ENCODE results near the gene CNTFR.
"Not testable (repeated sequence)": the region's sequence is repeated elsewhere in the genome, so short reads cannot be mapped to it uniquely, and the experiment has no call there.

The CNTFR gene

GRCh38 chr9:34545497-34545896 is 44.0 kb downstream of the CNTFR start:
- no peak for TF ChIP-seq CTCF (IDR thresholded peaks at IDR 0.05)
- H2AFZ ChIP-seq, result no peak overlapping the region

GRCh38 chr9:34544035-34544434 is 45.5 kb downstream of the CNTFR start:
- no peak overlapping the region for H3K4me2 ChIP-seq (ENCODE audit: low read length)
- no peak overlapping the region for H3K9ac ChIP-seq
- no peak overlapping the region for H3K4me3 ChIP-seq (ENCODE audit: low read depth, low read length)
- no peak for TF ChIP-seq CTCF (IDR thresholded peaks at IDR 0.05)
- H3K9me3 ChIP-seq (ENCODE audit: control insufficient read depth, low read length), result no peaks in the 10 kb centered on the region
- H3K4me1 ChIP-seq, result no peaks in the 10 kb centered on the region
- no peak overlapping the region for H3K27ac ChIP-seq
- no peaks in the 10 kb centered on the region for H3K36me3 ChIP-seq (ENCODE audit: control insufficient read depth, insufficient read depth, low read length)
- no peaks in the 10 kb centered on the region for H3K79me2 ChIP-seq
- no peaks in the 10 kb centered on the region for H3K27me3 ChIP-seq (ENCODE audit: control insufficient read depth, insufficient read depth, low read length)
- no peak overlapping the region for H2AFZ ChIP-seq

More at GRCh38 chr9:34545497-34545896, 44.0 kb downstream of the CNTFR start:
- Histone ChIP-seq H3K4me1 (no peaks in the 10 kb centered on the region), H3K9ac (no peak overlapping the region), H3K27me3 (ENCODE audit: control insufficient read depth, insufficient read depth, low read length) (no peaks in the 10 kb centered on the region), H3K4me3 (ENCODE audit: low read depth, low read length) (no peak overlapping the region), H3K27ac (no peak overlapping the region), H3K4me2 (ENCODE audit: low read length) (no peak overlapping the region), H3K9me3 (ENCODE audit: control insufficient read depth, low read length) (no peaks in the 10 kb centered on the region), H3K79me2 (no peaks in the 10 kb centered on the region), H3K36me3 (ENCODE audit: control insufficient read depth, insufficient read depth, low read length) (no peaks in the 10 kb centered on the region)

GRCh38 chr9:34541540-34541939 is 48.0 kb downstream of the CNTFR start:
- Histone ChIP-seq H3K27me3 (ENCODE audit: control insufficient read depth, insufficient read depth, low read length) (no peaks in the 10 kb centered on the region), H3K9ac (no peak overlapping the region), H3K9me3 (ENCODE audit: control insufficient read depth, low read length) (no peaks in the 10 kb centered on the region), H3K4me2 (ENCODE audit: low read length) (no peak overlapping the region), H3K4me1 (no peaks in the 10 kb centered on the region), H3K36me3 (ENCODE audit: control insufficient read depth, insufficient read depth, low read length) (no peaks in the 10 kb centered on the region), H3K4me3 (ENCODE audit: low read depth, low read length) (no peak overlapping the region), H2AFZ (no peak overlapping the region), H3K79me2 (no peaks in the 10 kb centered on the region), H3K27ac (no peak overlapping the region)
- no peak for TF ChIP-seq CTCF (IDR thresholded peaks at IDR 0.05)

- no peaks in the 10 kb centered on the region for H3K36me3 ChIP-seq (ENCODE audit: control insufficient read depth, insufficient read depth, low read length)
- H3K27ac ChIP-seq, result no peak overlapping the region
- H3K4me2 ChIP-seq (ENCODE audit: low read length), result no peak overlapping the region
- H3K79me2 ChIP-seq, result no peaks in the 10 kb centered on the region
- H3K9ac ChIP-seq, result no peak overlapping the region
- no peak overlapping the region for H3K4me3 ChIP-seq (ENCODE audit: low read depth, low read length)
- no peaks in the 10 kb centered on the region for H3K4me1 ChIP-seq
- H3K9me3 ChIP-seq (ENCODE audit: control insufficient read depth, low read length), result no peaks in the 10 kb centered on the region
- no peaks in the 10 kb centered on the region for H3K27me3 ChIP-seq (ENCODE audit: control insufficient read depth, insufficient read depth, low read length)
- no peak overlapping the region for H2AFZ ChIP-seq
- TF ChIP-seq CTCF (IDR thresholded peaks at IDR 0.05), result no peak
Observed at GRCh38 chr9:34540827-34541226, 48.7 kb downstream of the CNTFR start.

GRCh38 chr9:34536685-34537084 is 52.8 kb downstream of the CNTFR start:
- TF ChIP-seq CTCF (IDR thresholded peaks at IDR 0.05), result no peak
- Histone ChIP-seq H3K4me3 (ENCODE audit: low read depth, low read length) (no peak overlapping the region), H3K79me2 (no peaks in the 10 kb centered on the region), H3K4me2 (ENCODE audit: low read length) (no peak overlapping the region), H3K27ac (no peak overlapping the region), H2AFZ (no peak overlapping the region), H3K9ac (no peak overlapping the region), H3K9me3 (ENCODE audit: control insufficient read depth, low read length) (no peaks in the 10 kb centered on the region), H3K27me3 (ENCODE audit: control insufficient read depth, insufficient read depth, low read length) (no peaks in the 10 kb centered on the region), H3K36me3 (ENCODE audit: control insufficient read depth, insufficient read depth, low read length) (no peaks in the 10 kb centered on the region), H3K4me1 (no peaks in the 10 kb centered on the region)

GRCh38 chr9:34532041-34532440 is 57.5 kb downstream of the CNTFR start:
- H3K9me3 ChIP-seq (ENCODE audit: control insufficient read depth, low read length); H3K27ac ChIP-seq; H3K4me3 ChIP-seq (ENCODE audit: low read depth, low read length); H3K4me1 ChIP-seq; H3K4me2 ChIP-seq (ENCODE audit: low read length); H3K79me2 ChIP-seq; H3K9ac ChIP-seq; H3K27me3 ChIP-seq (ENCODE audit: control insufficient read depth, insufficient read depth, low read length); H2AFZ ChIP-seq; H3K36me3 ChIP-seq (ENCODE audit: control insufficient read depth, insufficient read depth, low read length): not testable (repeated sequence)

Measured in parathyroid adenoma (tissue), 2 donors.